IPS-NIHi7 (cell line): ENCODE data around the gene PGAM2.
A peak's percentile ranks its signal among the peaks of the same experiment; 100 is the strongest.
"Not testable (repeated sequence)": the region's sequence is repeated elsewhere in the genome, so short reads cannot be mapped to it uniquely, and the experiment has no call there.

Source experiments
- DNase-seq: peaks from one replicate; pipeline ENCODE4 v3.0.0; 2012; ENCODE audit warnings: mixed read lengths; ENCODE audit errors: extremely low spot score

Gene PGAM2

DNA sequence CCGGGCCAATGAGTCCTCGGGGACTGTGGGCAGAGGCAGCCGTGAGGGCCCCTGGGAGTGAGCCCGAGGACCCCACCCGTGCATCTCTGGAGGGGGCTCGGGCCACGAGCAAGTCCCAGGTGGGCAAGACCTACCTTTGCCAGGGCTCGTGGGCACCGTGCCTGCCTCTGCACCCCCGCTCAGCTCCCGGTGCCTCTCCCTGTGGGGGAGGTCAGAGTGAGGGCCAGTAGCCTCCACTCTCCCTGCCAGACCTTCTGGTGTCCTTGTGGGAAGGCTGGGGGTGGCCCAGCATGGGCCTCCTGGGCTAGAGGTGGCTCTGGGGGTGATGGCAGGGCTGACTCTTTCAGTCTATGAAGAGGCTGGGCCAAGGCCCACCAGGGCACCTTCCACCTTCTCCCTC is 35.9 kb downstream of the PGAM2 start:
- DNase-seq, result not testable (repeated sequence)

DNA sequence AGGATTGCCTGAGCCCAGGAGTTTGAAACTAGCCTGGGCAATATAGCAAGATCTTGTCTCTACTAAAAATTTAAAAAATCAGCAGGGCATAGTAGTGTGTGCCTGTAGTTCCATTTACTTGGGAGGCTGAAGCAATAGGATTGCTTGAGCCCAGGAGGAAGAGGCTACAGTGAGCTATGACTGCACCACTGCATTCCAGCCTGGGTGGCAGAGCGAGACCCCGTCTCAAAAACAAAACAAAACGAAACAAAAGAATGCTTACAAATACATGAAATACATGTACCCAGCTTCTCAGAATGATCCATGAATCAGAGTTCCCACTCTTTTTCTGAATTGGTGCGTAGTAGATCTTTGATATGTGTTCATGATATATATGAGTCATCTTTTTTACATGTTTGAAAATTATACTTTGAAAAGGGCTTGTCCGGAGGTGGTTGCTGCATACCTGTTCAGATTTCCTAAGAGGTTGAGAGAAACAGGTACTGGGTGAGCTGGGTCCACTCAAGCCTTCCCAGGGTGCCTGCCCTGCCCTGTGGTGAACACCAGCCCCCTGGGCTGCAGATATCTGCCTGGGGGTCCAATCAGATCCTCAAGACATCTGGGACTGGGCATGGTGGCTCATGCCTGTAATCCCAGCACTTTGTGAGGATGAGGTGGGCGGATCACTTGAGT is 42.4 kb downstream of the PGAM2 start:
- DNase-seq, result not testable (repeated sequence)

DNA sequence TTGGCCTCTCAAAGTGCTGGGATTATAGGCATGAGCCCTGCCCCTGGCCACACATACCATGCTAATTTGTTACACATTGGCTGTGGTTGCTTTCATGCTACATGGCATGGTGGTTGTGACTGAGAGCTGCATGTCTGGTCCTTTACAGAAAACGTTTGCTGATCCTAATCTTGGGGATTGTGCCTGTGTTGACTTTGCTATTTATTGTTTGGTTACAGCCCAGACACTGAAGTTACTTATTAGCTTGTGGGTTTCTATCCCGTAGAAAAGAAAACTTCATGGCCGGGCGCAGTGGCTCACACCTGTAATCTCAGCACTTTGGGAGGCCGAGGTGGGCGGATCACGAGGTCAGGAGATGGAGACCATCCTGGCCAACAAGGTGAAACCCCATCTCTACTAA is 43.3 kb downstream of the PGAM2 start:
- not testable (repeated sequence) for DNase-seq

DNA sequence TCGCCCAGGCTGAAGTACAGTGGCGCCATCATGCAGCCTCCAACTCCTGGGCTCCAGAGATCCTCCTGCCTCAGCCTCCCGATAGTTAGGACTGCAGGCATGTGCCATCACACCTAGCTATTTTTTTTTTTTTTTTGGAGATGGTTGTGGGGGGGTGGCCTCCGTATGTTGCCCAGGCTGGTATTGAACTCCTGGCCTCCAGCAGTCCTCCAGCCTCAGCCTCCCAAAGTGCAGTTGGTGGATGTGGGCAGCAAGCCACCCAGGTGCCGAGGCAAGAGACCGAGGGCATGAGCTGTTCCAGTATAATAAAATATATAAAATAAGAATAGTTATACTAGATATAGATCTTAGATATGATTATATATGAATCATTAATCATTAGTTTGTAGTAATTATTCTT is 45.5 kb downstream of the PGAM2 start:
- DNase-seq, result not testable (repeated sequence)

DNA sequence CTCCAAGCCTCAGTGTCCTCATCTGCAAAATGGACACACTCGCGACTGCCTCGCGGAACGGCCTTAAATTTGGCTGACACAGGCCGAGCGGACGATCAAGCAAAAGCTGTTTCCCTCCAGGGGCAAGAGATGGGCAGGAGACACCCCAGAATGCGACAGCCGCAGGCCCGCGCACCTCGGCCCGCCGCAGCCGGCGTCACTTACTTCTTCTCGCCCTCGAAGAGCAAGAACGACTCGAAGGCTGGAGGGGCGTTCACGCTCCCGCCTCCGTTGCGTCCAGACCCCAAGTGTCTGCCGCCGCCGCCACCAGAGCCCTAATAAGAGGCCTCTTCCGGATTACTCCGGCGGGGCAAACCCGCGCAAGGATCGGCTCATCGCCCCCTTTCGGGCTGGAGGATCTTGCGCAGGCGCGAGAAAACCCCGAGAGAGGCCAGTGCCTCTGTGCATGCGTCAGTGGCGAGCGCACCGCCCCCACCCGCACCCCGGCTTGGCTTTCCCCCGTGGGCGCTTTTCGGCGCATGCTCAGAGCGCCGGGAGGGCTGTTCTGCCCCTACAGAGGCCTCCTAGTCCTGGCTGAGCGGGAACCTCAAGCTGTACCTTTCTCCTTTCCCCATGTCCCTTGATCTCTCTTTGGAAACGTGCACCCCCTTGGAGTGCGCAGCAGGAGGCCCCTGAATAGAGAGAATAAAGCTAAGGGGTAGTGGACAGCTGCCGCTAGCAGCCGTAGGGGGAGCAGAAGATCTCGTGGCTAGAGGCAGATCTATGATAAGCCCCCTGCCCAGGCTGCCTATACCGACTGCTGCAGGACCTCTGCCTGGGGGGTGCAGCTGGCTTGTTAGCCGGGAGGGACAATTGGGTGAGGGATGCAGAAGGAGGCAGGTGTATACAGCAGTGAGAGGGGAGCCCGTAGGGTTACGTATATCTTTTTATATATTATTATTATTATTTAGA is 46.2 kb downstream of the PGAM2 start:
- DNase-seq, result peak; percentile 96

DNA sequence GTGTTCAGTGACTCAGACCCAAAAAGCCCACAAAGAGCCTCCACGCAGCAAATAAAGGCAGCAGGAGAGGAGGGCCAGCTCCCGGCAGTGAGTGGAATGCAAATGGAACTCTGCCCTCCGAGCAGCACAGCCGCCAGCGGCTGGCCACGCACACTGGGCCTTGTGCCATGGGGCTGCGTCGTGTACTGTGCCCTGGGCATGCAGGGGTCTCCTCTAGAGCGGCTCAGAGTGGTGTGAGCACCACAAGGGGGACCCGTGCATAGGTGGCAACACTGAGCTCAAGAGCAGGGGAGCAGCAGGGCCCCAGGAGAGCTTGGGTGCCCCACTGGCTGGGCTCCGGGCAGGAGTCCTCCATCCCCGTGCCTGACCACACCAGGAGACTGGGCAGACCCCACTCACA is 50.3 kb downstream of the PGAM2 start:
- not testable (repeated sequence) for DNase-seq
